HEK293 (cell line): Measurements from ENCODE around the gene ARHGDIG.

Experiments used
- CTCF ChIA-PET: fragments of 350-600 bp; formaldehyde crosslinking; extraction: SDS; loops from one replicate; lab custom pipeline; 2021; ENCODE audit warnings: antibody characterized with exemption; lab: Yijun Ruan, JAX
- POLR2A ChIA-PET: fragments of 300-600 bp; formaldehyde crosslinking; extraction: SDS; loops from one replicate; lab custom pipeline; 2020; ENCODE audit warnings: antibody characterized with exemption, inconsistent platforms; lab: Yijun Ruan, JAX
- H3K27ac ChIP-seq: fragments of 200-500 bp; sonication (Bioruptor generic); 2 replicates; pipeline ENCODE4 v1.5.1; 2014; ENCODE audit warnings: low read depth, low read length, control low read depth, inconsistent platforms; ENCODE audit errors: extremely low read depth
- H3K36me3 ChIP-seq, 2 experiments: fragments of 200-500 bp in 1 of 2; sonication (Bioruptor generic) in 1 of 2; 1 replicate in 1 of 2; 2 replicates in 1 of 2; pipeline ENCODE4 v1.5.1; 2014 to 2017; ENCODE audit warnings: inconsistent platforms in 2 of 2, low read length in 2 of 2; ENCODE audit not compliant: control insufficient read depth in 2 of 2, insufficient read depth in 1 of 2
- H3K4me1 ChIP-seq: fragments of 200-500 bp; sonication (Bioruptor generic); 2 replicates; pipeline ENCODE4 v1.5.1; 2014; ENCODE audit warnings: mild to moderate bottlenecking, low read length, inconsistent platforms; ENCODE audit not compliant: control insufficient read depth, insufficient read depth
- H3K4me3 ChIP-seq: 2 replicates; pipeline ENCODE4 v1.5.1; 2011; ENCODE audit warnings: low read depth, mild to moderate bottlenecking, control low read depth, low read length, moderate library complexity
- H3K9me3 ChIP-seq: fragments of 200-500 bp; sonication (Bioruptor generic); 2 replicates; pipeline ENCODE4 v1.5.1; 2014; ENCODE audit warnings: low read depth, low read length, inconsistent platforms; ENCODE audit not compliant: control insufficient read depth, insufficient read depth
- IKZF3 ChIP-seq: fragments of 450-650 bp; IDR thresholded peaks from 2 replicates; pipeline ENCODE4 v1.5.0; 2018; ENCODE audit warnings: missing biosample characterization, mild to moderate bottlenecking, missing genetic modification characterization, moderate library complexity
- KLF7 ChIP-seq: fragments of 450-650 bp; formaldehyde crosslinking; IDR thresholded peaks from 2 replicates; pipeline ENCODE4 v1.5.1; 2016; ENCODE audit warnings: missing biosample characterization, missing genetic modification characterization, borderline replicate concordance
- SCRT1 ChIP-seq: fragments of 450-650 bp; formaldehyde crosslinking; IDR thresholded peaks from 2 replicates; pipeline ENCODE4 v1.5.1; 2016; ENCODE audit warnings: missing biosample characterization, missing genetic modification characterization, borderline replicate concordance
- SP7 ChIP-seq: fragments of 450-650 bp; formaldehyde crosslinking; IDR thresholded peaks from 2 replicates; pipeline ENCODE4 v1.5.1; 2016; ENCODE audit warnings: missing biosample characterization, missing genetic modification characterization
- ZFP41 ChIP-seq: fragments of 450-650 bp; formaldehyde crosslinking; IDR thresholded peaks from 2 replicates; pipeline ENCODE4 v1.5.1; 2016; ENCODE audit warnings: missing biosample characterization, missing genetic modification characterization, borderline replicate concordance
- ZNF132 ChIP-seq: fragments of 450-650 bp; formaldehyde crosslinking; IDR thresholded peaks from 2 replicates; pipeline ENCODE4 v1.5.1; 2017; ENCODE audit warnings: missing biosample characterization, missing genetic modification characterization, borderline replicate concordance
- ZNF146 ChIP-seq: fragments of 450-650 bp; formaldehyde crosslinking; IDR thresholded peaks from 2 replicates; pipeline ENCODE4 v1.5.1; 2016; ENCODE audit warnings: missing biosample characterization, missing genetic modification characterization
- ZNF157 ChIP-seq: fragments of 450-650 bp; formaldehyde crosslinking; IDR thresholded peaks from 2 replicates; pipeline ENCODE4 v1.5.1; 2016; ENCODE audit warnings: missing biosample characterization, missing genetic modification characterization
- ZNF221 ChIP-seq: fragments of 450-650 bp; formaldehyde crosslinking; IDR thresholded peaks from 2 replicates; pipeline ENCODE4 v1.5.1; 2017; ENCODE audit warnings: missing biosample characterization, missing genetic modification characterization, borderline replicate concordance
- ZNF488 ChIP-seq: fragments of 450-650 bp; formaldehyde crosslinking; IDR thresholded peaks from 2 replicates; pipeline ENCODE4 v1.5.1; 2016; ENCODE audit warnings: missing biosample characterization, missing genetic modification characterization
- ZNF555 ChIP-seq: fragments of 450-650 bp; formaldehyde crosslinking; conservative IDR thresholded peaks from 2 replicates; pipeline ENCODE4 v1.5.1; 2017; ENCODE audit warnings: missing biosample characterization, mild to moderate bottlenecking, missing genetic modification characterization, inconsistent platforms
- ZNF571 ChIP-seq: fragments of 450-650 bp; formaldehyde crosslinking; IDR thresholded peaks from 2 replicates; pipeline ENCODE4 v1.5.0; 2017; ENCODE audit warnings: missing biosample characterization, missing genetic modification characterization
- ZNF600 ChIP-seq: fragments of 450-650 bp; formaldehyde crosslinking; IDR thresholded peaks from 2 replicates; pipeline ENCODE4 v1.5.1; 2016; ENCODE audit warnings: missing biosample characterization, missing genetic modification characterization
- ZNF624 ChIP-seq: fragments of 450-650 bp; formaldehyde crosslinking; IDR thresholded peaks from 2 replicates; pipeline ENCODE4 v1.5.1; 2017; ENCODE audit warnings: missing biosample characterization, missing genetic modification characterization
- ZNF626 ChIP-seq: fragments of 450-650 bp; sonication (Bioruptor Pico); formaldehyde crosslinking; IDR thresholded peaks from 2 replicates; pipeline ENCODE4 v1.5.1; 2018; ENCODE audit warnings: missing biosample characterization, missing genetic modification characterization, inconsistent platforms
- ZNF692 ChIP-seq: fragments of 450-650 bp; formaldehyde crosslinking; IDR thresholded peaks from 2 replicates; pipeline ENCODE4 v1.5.1; 2016; ENCODE audit warnings: missing biosample characterization, missing genetic modification characterization
- TF ChIP-seq, protein P1 (sequence below): fragments of 450-650 bp; formaldehyde crosslinking; IDR thresholded peaks from 2 replicates; pipeline ENCODE4 v1.5.1; 2016; ENCODE audit warnings: missing biosample characterization, missing genetic modification characterization
- TF ChIP-seq, protein P2 (sequence below): fragments of 450-650 bp; formaldehyde crosslinking; IDR thresholded peaks from 2 replicates; pipeline ENCODE4 v1.5.1; 2016; ENCODE audit warnings: missing biosample characterization, missing genetic modification characterization

ARHGDIG gene

DNA sequence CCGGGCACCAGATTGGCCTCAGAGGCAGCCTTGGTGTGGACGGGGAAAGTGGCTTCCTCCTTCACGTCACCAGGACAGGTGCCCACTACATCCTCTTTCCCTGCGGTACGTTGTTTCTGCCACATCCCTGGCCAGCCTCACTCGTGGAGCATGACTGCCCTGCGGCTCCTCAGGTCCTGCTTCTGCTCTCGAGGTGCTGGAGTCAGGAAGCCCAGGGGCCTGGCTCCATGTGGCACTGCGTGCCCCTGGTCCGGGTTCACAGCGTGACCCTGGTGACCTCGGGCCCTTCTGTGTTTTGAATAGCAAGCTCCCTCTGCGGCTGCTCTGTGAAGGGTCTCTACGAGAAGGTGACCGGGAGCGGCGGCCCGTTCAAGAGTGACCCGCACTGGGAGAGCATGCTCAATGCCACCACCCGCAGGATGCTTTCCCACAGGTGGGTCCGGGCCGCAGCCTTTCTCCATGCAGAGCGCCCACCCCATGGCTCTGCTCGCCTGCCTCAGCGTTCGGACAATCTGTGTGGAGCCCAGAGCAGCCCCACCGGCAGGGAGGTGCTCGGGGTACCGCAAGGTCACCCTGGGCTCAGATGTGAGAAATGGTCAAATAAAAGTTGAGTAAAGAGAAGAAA, 18.2 kb upstream of the ARHGDIG start:
- CTCF ChIA-PET, result interaction anchor here (0.9 kb wide), 1 partner anchor 8 kb away, joined by 3 read pairs; no protein-coding TSS in a partner anchor
- POLR2A ChIA-PET, result no interaction called here
- TF ChIP-seq ZNF157, result no peak
- no peak for TF ChIP-seq IKZF3 (tag by site-specific recombination)
- no peak for TF ChIP-seq ZNF488 (tag by site-specific recombination)
- TF ChIP-seq, protein P1, sequence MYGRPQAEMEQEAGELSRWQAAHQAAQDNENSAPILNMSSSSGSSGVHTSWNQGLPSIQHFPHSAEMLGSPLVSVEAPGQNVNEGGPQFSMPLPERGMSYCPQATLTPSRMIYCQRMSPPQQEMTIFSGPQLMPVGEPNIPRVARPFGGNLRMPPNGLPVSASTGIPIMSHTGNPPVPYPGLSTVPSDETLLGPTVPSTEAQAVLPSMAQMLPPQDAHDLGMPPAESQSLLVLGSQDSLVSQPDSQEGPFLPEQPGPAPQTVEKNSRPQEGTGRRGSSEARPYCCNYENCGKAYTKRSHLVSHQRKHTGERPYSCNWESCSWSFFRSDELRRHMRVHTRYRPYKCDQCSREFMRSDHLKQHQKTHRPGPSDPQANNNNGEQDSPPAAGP (tag by site-specific recombination), result no peak
- no peak for TF ChIP-seq ZNF146
- TF ChIP-seq ZFP41 (tag by site-specific recombination), result no peak
- TF ChIP-seq ZNF571 (tag by site-specific recombination), result no peak
- Histone ChIP-seq H3K27ac (no peak overlapping the region), H3K4me3 (no peak overlapping the region), H3K9me3 (no peaks in the 10 kb centered on the region), H3K36me3 (peaks cover 0 to 55% of the 10 kb centered on the region in 2 experiments; a peak in 2 of 3 replicates), H3K4me1 (no peaks in the 10 kb centered on the region)

- Histone ChIP-seq H3K4me3 (no peak overlapping the region), H3K9me3 (no peaks in the 10 kb centered on the region), H3K36me3 (peaks cover 0 to 55% of the 10 kb centered on the region in 2 experiments; a peak in 1 of 3 replicates), H3K4me1 (no peaks in the 10 kb centered on the region), H3K27ac (no peak overlapping the region)
- TF ChIP-seq ZNF600 (tag by site-specific recombination), result no peak
- no peak for TF ChIP-seq ZNF132 (tag by site-specific recombination)
- no peak for TF ChIP-seq SP7 (tag by site-specific recombination)
- no peak for TF ChIP-seq ZNF624 (tag by site-specific recombination)
- TF ChIP-seq, protein P2, sequence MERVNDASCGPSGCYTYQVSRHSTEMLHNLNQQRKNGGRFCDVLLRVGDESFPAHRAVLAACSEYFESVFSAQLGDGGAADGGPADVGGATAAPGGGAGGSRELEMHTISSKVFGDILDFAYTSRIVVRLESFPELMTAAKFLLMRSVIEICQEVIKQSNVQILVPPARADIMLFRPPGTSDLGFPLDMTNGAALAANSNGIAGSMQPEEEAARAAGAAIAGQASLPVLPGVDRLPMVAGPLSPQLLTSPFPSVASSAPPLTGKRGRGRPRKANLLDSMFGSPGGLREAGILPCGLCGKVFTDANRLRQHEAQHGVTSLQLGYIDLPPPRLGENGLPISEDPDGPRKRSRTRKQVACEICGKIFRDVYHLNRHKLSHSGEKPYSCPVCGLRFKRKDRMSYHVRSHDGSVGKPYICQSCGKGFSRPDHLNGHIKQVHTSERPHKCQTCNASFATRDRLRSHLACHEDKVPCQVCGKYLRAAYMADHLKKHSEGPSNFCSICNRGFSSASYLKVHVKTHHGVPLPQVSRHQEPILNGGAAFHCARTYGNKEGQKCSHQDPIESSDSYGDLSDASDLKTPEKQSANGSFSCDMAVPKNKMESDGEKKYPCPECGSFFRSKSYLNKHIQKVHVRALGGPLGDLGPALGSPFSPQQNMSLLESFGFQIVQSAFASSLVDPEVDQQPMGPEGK (tag by site-specific recombination), result no peak
- no peak for TF ChIP-seq SCRT1 (tag by site-specific recombination)
- TF ChIP-seq ZNF626 (tag by site-specific recombination), result no peak
- no peak for TF ChIP-seq ZNF555 (tag by site-specific recombination)
- TF ChIP-seq KLF7 (tag by site-specific recombination), result no peak
- TF ChIP-seq ZNF692 (tag by site-specific recombination), result no peak
- no peak for TF ChIP-seq ZNF221 (tag by site-specific recombination)
- POLR2A ChIA-PET, result no interaction called here
- CTCF ChIA-PET, result interaction anchor here (0.9 kb wide), 1 partner anchor 9 kb away, joined by 3 read pairs; no protein-coding TSS in a partner anchor
Observed at GRCh38 chr16:263182-263774, 17.1 kb upstream of the ARHGDIG start.
